Panc1 (cell line): Measurements from ENCODE around the gene IL1A. TPM values are rescaled to one million over a fixed set of nuclear protein-coding genes. Genes with fewer than 3 reads are reported as not detected.

Source experiments
- ATAC-seq: fragments of 200-7000 bp; cut with Tn5 transposase; 2 replicates; pipeline ENCODE4 v1.9.1; 2020; ENCODE audit warnings: mild to moderate bottlenecking, moderate library complexity
- BruUV-seq: library from RNA; stranded (reverse); fragments of 400-500 nt; replicated peaks from 2 replicates; lab custom pipeline; 2021; lab: Mats Ljungman, UMichigan
- CTCF ChIA-PET: fragments of 300-600 bp; sonication (Branson Sonifier 250); formaldehyde crosslinking; loops from one replicate; lab custom pipeline; 2022; ENCODE audit warnings: antibody characterized with exemption; lab: Charles Lee
- POLR2A ChIA-PET: fragments of 300-600 bp; sonication (Branson Sonifier 250); formaldehyde crosslinking; loops from one replicate; lab custom pipeline; 2022; ENCODE audit warnings: antibody characterized with exemption; lab: Charles Lee
- DNase-seq: peaks from one replicate; pipeline ENCODE4 v3.0.0-alpha.2; 2010; ENCODE audit warnings: low read depth, low spot score
- H3K27ac ChIP-seq: 2 replicates; pipeline ENCODE4 v1.5.1; 2011; ENCODE audit warnings: mild to moderate bottlenecking, low read length, inconsistent platforms
- H3K27me3 ChIP-seq: fragments of 200-500 bp; sonication (Bioruptor generic); 2 replicates; pipeline ENCODE4 v1.6.0; 2014; ENCODE audit warnings: low read length, inconsistent platforms; ENCODE audit not compliant: control insufficient read depth, insufficient read depth
- H3K36me3 ChIP-seq: fragments of 200-500 bp; sonication (Bioruptor generic); 2 replicates; pipeline ENCODE4 v1.5.1; 2014; ENCODE audit warnings: inconsistent platforms, mild to moderate bottlenecking, low read length, moderate library complexity; ENCODE audit not compliant: control insufficient read depth, insufficient read depth
- H3K4me1 ChIP-seq: 2 replicates; pipeline ENCODE4 v1.5.1; 2011; ENCODE audit warnings: inconsistent platforms, mild to moderate bottlenecking, low read length, moderate library complexity; ENCODE audit not compliant: control insufficient read depth, insufficient read depth
- H3K4me3 ChIP-seq, 2 experiments: 2 replicates each; pipeline ENCODE4 v1.5.1; 2011 to 2012; ENCODE audit warnings: low read depth in 2 of 2, low read length in 2 of 2, mild to moderate bottlenecking in 2 of 2, inconsistent platforms in 1 of 2, moderate library complexity in 1 of 2
- H3K9me3 ChIP-seq: fragments of 200-500 bp; sonication (Bioruptor generic); 2 replicates; pipeline ENCODE4 v1.5.1; 2014; ENCODE audit warnings: low read depth, mild to moderate bottlenecking, inconsistent platforms, low read length, moderate library complexity; ENCODE audit not compliant: control insufficient read depth, insufficient read depth
- CTCF ChIP-seq: fragments of 450-650 bp; IDR thresholded peaks from 2 replicates; pipeline ENCODE4 v1.5.1; 2017; ENCODE audit warnings: mild to moderate bottlenecking
- POLR2AphosphoS5 ChIP-seq: IDR thresholded peaks from 2 replicates; pipeline ENCODE4 v1.6.1; 2012; ENCODE audit warnings: mild to moderate bottlenecking, low read depth, low read length, moderate library complexity
- REST ChIP-seq, 2 experiments: IDR thresholded peaks; 2 replicates each; pipeline ENCODE4 v1.6.1; 2011 to 2012; ENCODE audit warnings: low read depth in 2 of 2, control low read depth in 1 of 2, low read length in 1 of 2, mild to moderate bottlenecking in 1 of 2, moderate library complexity in 1 of 2; ENCODE audit not compliant: insufficient read depth in 1 of 2
- SIN3A ChIP-seq: IDR thresholded peaks from 2 replicates; pipeline ENCODE4 v1.6.1; 2012; ENCODE audit warnings: low read depth, mild to moderate bottlenecking, low read length, moderate library complexity, borderline replicate concordance; ENCODE audit not compliant: insufficient read depth
- TCF7L2 ChIP-seq: IDR thresholded peaks from 2 replicates; pipeline ENCODE4 v1.6.1; 2011; ENCODE audit warnings: mild to moderate bottlenecking, low read depth, low read length, inconsistent platforms
- in situ Hi-C: cut with HindIII; loops from 2 replicates; pipeline ENCODE4 v1.10.0; 2016; ENCODE audit warnings: low sequenced_read_pairs, low pct_unique_long_range_greater_than_20kb
- intact Hi-C: fragments of 100-400 bp; cut with micrococcal nuclease; formaldehyde crosslinking; loops from one replicate; pipeline ENCODE4 v1.10.0; 2022; ENCODE audit not compliant: unreplicated experiment
- total RNA-seq: library from RNA; stranded (reverse); gene quantifications from one replicate; pipeline ENCODE4 v1.2.1, GENCODE V29; 2021; ENCODE audit not compliant: unreplicated experiment

Gene IL1A
- total RNA-seq, 1 experiment from 2014 or later = not detected

GRCh38 chr2:112777036-112777435 is 7.3 kb downstream of the IL1A start:
- DNase-seq = no peak
- Histone ChIP-seq H3K27ac (no peak overlapping the region), H3K9me3 (no peaks in the 10 kb centered on the region), H3K4me1 (no peaks in the 10 kb centered on the region), H3K27me3 (no peaks in the 10 kb centered on the region), H3K36me3 (no peaks in the 10 kb centered on the region), H3K4me3 (no peak overlapping the region)
- POLR2A ChIA-PET = no interaction called here
- no peak for ATAC-seq
- CTCF ChIA-PET = no interaction called here
- in situ Hi-C loops = no loop called here
- no peak for TF ChIP-seq POLR2AphosphoS5
- TF ChIP-seq TCF7L2 = no peak
- no peak for TF ChIP-seq CTCF
- no peak for TF ChIP-seq REST (IDR thresholded peaks at IDR 0.05; ENCODE audit: insufficient read depth in 1 of 2, low read depth in 2 of 2, low read length in 1 of 2)
- no TSS peak for BruUV-seq
- intact Hi-C loops = no loop called here

GRCh38 chr2:112776113-112776512 is 8.2 kb downstream of the IL1A start:
- H3K4me3 ChIP-seq = no peak overlapping the region
- POLR2A ChIA-PET = no interaction called here
- H3K27ac ChIP-seq = no peak overlapping the region
- CTCF ChIA-PET = no interaction called here
- ATAC-seq = no peak
- BruUV-seq = no TSS peak
- no peaks in the 10 kb centered on the region for H3K27me3 ChIP-seq
- in situ Hi-C loops (no loop called here), intact Hi-C loops (no loop called here)
- DNase-seq = no peak
- no peaks in the 10 kb centered on the region for H3K4me1 ChIP-seq
- TF ChIP-seq REST (IDR thresholded peaks at IDR 0.05; ENCODE audit: insufficient read depth in 1 of 2, low read depth in 2 of 2, low read length in 1 of 2) (no peak), POLR2AphosphoS5 (no peak), CTCF (no peak), SIN3A (no peak), TCF7L2 (no peak)
- no peaks in the 10 kb centered on the region for H3K9me3 ChIP-seq
- H3K36me3 ChIP-seq = no peaks in the 10 kb centered on the region
